ENCODE results near the gene NUBPL.
"Not testable (repeated sequence)": the region's sequence is repeated elsewhere in the genome, so short reads cannot be mapped to it uniquely, and the experiment has no call there.

Gene NUBPL

DNA sequence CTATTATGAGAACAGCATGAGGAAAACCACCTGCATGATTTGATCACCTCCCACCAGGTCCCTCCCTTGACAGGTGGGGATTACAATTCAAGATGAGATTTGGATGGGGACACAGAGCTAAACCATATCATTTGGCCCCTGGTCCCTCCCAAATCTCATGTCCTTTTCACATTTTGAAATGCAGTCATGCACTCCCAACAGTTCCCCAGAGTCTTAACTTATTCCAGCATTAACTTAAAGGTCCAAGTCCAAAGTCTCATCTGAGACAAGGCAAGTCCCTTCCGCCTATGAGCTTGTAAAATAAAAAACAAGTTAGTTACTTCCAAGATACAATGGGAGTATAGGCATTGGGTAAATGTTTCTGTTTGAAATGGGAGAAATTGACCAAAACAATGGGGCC is 189.8 kb downstream of the NUBPL start:
- not testable (repeated sequence) for DNase-seq

DNA sequence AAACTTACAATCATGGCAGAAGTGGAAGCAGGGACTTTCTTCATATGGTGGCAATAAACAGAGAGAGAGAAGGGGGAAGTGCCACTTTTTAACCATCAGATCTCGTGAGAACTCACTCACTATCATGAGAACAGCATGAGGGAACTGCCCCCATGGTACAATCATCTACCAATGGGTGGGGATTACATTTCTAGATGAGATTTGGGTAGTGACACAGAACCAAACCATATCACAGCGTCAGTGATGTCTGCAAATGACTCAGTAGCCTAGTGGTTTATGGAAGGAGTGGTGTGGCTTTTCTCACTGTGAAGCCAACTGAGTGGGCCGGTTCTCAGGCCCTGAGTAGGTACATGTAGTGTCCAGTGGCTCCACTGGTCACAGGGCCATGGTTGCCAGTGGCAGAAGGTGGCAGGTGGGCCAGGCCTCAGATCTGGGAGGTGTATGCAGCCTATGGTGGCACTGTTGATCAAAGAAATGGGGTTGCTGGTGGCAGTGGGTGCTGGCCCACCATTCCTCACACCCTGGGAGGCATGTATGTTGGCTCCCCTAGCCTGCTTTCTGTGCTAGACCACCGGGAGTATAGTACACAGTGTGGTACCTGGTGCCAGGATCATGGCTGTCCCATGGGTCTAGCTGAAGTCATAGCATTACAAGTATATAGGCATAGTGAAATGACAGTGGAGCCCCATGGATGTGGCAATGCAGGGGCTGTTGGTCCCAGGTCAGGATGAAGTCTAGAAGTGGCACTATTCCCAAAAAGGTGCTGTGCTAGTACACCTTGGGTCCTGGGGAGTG is 191.9 kb downstream of the NUBPL start:
- no peak for DNase-seq

DNA sequence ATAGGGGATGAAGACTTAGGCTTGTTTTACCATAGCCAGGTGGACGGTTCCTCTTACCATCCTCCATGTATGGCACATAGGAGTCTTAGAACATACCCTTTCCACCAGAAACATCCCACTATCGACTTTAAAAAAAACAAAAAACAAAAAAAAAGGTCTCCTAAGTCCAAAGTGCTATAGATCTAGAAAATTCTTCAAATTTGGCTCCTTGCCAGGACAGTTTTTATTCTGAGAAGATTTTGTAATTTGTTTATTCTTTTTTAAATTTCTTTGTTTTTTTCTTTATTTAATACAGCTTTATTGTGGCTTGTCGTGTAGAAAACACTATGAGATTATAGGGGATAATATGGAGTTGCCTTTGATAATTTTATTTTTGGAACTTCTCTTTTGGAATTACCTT is 197.7 kb downstream of the NUBPL start:
- no peak for DNase-seq

DNA sequence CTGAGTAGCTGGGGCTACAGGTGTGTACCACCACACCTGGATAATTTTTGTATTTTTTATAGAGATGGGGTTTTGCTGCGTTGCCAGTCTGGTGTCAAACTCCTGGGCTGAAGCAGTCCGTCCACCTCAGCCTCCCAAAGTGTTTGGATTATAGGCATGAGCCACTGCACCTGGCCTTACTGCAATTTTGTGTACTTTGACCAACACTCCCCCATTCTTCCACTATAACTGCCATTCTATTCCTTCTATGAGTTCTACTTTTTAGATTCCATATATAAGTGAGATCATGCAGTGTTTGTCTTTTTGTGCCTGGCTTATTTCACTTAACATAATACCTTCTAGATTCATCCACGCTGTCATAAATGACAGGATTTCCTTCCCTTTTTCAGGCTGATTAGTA is 199.1 kb downstream of the NUBPL start:
- no peak for DNase-seq

DNA sequence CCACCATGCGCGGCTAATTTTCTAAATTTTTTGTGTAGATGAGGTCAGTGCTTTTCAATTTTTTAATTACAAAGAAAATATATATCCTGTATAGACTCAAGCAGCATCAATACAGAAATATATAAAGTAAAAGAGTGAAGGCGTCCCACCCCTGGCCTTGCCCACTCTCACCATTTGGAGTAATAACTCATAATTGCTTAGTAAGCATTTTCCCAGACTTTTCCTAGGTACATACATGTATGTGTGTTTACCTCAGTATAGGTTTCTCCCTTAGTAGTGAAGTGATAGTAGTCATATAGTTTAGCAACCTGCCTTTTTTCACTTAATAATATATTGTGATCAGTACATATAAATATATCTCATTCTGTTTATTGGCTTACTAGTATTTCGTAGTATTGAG is 200.1 kb downstream of the NUBPL start:
- no peak for DNase-seq

DNA sequence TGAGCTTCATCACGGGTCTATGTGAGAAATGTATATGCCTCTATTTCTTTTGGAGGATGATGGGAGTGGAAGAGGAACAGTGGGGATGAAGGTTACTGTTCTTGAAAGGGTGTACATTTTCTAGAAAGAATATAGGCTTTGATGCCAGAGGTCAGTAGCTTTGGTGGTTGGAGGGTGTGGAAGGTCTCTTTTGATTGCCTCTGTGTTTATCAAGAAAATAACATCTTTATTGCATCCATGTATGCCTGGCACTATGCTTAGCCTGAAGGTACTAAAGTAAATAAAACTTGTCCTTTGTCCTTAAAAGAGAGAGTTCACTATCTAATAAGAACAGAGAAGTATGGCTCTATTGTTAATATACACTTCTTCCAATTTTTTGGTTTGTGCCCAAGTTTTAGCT is 201.8 kb downstream of the NUBPL start:
- no peak for DNase-seq

DNA sequence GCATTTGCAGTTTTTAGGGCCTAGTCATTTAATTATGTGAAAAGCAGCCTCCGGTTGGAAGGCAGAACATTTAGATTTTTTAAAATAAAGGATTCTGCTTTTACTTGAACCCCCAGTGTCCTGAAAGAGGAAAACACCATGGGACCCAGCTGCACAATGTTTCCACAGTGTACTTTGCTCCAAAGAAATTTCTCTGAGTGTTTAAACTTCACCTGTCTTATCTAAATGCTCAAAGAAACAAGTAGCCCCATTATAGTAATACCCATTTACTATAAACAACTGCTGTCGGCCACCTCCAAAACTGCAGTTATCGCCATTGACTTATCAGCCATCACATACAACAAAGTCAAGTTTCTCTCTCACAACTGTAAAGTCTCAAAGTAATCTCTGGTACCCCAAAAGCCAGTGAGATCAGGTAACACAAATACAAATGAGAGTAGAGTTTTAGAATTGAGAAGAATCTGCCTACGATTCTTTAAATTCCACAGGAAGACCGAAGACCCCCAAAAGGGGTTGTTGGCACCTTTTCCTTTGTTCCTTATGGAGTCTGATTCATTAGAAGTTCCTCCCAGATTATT is 205.2 kb downstream of the NUBPL start:
- DNase-seq: no peak

DNA sequence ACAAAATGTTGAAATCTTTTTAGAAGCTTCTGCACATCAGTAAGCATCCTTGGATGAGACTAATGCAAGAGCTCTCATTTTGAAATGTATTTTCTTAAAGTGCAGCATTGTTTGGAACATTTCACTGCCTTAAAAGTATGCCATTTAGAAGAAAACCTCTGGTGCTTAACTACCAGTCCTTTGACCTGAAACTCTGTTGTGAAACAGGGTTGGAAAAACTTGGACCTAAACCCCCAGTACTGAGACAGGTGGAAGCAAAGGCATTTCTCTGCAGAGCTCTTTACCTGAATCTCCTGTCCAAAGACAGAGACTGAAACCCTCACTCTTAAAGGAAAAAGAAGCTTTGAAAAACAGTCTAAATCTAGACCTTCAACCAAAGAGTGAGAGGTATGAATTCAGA is 207.2 kb downstream of the NUBPL start:
- no peak for DNase-seq

DNA sequence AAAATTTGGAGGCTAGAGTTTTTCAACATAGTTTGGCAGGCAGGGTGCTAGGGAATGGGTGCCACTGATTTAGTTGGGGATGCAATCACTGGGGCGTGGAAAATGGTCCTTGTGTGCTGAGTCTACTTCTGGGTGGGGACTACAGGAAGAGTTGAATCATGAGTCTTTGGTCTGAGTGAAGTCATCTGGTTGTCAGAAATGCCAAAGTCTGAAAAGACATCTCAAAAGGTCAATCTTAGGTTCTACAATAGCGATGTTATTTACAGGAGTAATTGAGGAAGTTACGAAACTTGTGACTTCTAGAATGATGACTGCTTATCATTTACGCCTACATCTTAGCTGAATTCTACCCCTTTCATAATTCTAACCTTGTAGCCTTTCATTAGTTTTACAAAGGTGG is 209.1 kb downstream of the NUBPL start:
- no peak for DNase-seq

DNA sequence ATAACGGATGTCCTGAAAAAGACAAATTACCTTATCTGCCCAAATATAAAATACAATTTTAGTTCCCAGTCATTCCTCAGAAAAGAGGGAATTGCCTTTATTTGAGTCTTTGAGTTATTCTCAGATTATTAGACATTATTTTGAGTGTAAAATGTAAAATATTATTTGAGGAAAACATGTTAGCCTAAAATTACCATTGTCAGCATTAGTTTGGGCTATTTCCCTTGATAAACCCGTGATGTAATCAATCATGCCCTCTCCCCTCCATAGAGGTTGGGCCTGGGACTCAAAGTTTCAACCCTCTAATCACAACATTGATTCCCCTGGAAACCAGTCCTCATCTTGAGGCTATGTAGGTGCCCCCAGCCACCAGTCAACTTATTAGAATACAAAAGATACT is 213.4 kb downstream of the NUBPL start:
- DNase-seq: no peak

DNA sequence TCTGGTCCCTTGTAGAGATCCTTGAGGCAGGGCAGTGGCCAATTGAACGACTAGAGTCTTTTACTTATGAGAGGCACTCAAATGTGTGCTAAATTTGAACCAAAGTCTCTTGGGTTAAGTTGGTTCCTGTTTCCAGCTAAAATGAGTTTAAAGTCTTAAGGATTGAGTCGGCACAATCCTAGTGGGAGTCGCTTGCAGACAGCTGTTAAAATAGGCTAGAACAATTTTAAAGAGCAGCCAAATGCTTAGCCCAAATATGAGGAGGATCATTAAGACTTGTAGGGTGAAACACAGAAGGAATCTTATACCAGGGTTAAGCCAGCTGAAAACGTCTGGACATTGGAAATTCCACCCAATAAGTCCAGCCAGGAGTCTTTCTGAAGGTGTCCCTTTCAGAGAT is 216.1 kb downstream of the NUBPL start:
- DNase-seq: no peak

DNA sequence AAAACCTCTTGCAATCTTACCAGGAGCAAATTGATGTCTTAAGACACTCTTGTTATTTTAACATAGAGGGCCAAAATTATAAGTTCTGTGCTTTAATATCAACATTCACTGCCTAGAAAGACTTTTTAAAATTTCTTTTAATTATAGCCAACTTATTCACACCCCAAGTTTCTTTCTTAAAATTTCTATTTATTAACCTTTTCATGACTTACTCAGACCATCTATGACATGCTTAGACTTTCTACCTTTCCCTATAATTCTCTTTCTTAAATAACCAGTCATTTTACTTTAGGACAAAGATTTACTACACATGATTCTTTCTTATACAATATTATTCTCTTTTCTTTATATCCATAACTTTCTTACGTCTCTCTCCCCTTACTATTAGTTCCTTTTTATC is 220.4 kb downstream of the NUBPL start:
- no peak for DNase-seq

DNA sequence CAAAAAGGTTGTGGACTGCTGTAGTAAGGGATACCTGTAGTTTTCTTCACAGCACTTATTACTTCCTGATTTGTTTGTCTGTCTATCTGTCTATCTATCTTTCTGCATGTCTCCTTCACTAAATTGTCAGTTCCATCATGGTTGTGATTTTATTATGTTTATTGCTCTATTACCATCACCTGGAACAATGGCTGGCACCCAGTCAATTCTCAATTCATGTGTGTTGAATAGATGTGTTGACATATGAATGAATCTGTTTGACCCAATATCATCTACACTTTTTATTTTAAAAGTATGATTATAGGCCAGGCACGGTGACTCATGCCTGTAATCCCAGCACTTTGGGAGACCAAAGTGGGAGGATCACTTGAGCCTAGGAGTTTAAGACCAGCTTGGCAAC is 224.4 kb downstream of the NUBPL start:
- no peak for DNase-seq

DNA sequence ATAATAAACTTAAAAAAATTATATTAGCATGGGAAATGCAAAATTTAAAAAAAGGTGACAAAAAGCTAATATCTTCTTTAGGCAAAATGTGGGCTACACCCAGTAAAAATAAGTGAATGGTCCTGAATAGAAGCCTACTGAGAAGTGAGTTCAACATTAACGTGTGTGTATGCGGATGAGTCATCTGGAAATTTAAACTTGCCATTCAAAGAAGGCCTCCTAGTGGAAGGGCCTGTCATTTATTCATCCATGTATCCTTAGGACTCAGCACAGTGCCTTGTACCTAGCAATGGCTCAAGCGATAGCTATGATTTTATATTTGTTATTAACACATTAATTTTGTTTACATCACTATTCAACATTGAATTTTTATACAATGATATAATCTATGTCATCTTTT is 226.2 kb downstream of the NUBPL start:
- DNase-seq: no peak

DNA sequence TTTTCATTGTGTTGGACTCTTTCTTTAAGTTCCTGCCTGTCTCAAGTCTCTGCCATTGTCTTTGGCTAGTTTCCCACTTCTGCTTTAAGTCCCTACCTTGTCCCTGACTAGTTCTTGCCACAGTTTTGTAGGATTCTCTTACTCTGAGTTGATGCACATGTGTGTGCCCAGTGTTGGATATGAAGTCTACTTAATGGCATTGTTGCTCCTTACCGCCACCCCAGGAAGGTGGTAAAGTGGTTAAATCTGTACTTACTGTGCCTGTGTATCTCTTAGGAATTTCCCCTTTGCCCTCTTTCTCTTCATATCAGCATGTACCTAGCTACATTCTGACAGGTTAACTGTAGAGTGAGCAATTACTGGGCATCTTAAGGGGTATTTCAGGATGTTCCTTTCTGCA is 227.1 kb downstream of the NUBPL start:
- DNase-seq: no peak

DNA sequence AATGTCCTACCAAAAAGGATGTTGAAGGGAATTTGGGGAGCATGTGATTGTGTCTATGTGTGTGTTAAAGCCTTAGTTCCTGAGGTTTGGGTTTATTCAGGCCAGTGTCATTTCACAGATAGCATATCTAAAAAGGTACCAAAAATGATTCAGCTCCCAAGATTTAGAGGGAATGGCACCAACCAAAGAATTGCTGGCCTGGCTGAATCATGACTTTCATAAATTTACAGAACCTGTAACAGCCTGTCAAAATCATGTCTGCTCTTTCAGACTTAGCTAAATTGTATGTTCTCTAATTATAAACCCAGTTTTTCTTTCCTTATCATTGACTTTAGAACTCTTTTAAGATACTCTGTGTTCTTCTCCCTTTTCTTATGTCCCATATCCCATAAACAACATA is 231.5 kb downstream of the NUBPL start:
- DNase-seq: no peak

DNA sequence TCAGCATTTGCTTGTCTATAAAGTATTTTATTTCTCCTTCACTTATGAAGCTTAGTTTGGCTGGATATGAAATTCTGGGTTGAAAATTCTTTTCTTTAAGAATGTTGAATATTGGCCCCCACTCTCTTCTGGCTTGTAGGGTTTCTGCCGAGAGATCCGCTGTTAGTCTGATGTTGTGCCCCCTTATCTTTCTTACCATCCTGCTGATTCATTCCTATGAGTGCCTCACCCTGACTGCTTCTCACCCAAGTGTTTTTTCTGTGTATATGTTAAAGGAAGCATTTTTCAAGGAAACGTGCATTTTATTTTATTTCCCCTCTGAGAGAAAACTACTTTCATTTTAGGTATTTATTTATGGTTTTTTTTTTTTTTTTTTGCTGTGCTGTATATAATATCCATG is 236.7 kb downstream of the NUBPL start:
- not testable (repeated sequence) for DNase-seq

DNA sequence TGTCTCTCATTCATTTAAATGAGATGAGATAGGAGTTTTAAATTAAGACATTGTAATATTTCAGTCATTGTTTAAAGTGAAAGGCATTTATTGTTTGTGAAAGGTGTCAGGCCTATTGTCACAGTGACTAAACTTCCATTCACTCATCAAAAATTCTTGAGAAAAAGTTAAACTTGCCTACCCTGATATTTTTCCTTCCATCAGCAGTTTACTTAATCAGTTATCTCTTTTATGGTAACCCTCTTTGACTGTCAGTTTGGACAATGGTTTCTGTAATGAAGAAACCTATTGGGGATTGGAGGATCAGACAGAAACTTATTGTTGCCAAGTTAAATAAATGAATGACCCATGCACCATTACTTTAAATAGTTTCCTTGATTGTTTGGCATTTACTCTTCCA is 241.6 kb downstream of the NUBPL start:
- no peak for DNase-seq

DNA sequence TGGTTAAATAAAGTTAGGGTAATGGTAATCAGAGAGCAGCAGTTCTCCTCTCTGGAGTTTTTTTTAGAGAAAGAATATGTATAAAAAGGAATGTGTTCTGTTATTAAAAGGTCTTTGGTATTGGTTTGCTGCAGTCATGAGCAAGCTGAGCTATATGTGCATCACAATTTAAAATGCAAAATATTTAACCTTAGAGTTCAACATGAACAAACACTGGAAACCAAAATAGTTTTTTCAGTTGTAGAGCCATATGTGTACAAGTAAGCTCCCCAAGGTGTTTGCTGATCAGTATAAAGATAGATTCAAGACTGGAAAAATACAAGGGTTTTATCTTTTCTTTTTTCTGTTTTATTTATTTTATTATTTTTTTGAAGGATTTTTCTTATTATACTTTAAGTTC is 245.0 kb downstream of the NUBPL start:
- DNase-seq: no peak

DNA sequence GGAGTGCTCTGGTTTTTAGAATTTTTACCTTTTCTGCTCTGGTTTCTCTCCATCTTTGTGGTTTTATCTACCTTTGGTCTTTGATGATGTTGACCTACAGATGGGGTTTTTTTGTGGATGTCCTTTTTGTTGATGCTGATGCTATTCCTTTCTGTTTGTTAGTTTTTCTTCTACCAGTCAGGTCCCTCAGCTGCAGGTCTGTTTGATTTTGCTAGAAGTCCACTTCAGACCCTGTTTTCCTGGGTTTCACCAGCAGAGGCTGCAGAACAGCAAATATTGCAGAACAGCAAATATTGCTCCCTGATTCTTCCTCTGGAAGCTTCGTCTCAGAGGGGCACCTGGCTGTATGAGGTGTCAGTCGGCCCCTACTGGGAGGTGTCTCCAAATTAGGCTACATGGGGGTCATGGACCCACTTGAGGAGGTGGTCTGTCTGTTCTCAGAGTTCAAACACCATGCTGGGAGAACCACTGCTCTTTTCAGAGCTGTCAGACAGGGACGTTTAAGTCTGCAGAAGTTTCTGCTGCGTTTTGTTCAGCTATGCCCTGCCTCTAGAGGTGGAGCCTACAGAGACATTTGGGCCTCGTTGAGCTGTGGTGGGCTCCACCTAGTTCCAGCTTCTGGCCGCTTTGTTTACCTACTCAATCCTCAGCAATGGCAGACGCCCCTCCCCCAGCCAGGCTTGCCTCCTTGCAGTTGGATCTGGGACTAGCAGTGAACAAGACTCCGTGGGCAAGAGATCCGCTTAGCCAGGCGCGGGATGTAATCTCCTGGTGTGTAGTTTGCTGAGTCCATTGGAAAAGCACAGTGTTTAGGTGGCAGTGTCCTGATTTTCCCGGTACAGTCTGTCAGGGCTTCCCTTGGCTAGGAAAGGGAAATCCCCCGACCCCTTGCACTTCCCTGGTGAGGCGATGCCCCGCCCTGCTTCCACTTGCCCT is 250.8 kb downstream of the NUBPL start:
- DNase-seq: not testable (repeated sequence)

DNA sequence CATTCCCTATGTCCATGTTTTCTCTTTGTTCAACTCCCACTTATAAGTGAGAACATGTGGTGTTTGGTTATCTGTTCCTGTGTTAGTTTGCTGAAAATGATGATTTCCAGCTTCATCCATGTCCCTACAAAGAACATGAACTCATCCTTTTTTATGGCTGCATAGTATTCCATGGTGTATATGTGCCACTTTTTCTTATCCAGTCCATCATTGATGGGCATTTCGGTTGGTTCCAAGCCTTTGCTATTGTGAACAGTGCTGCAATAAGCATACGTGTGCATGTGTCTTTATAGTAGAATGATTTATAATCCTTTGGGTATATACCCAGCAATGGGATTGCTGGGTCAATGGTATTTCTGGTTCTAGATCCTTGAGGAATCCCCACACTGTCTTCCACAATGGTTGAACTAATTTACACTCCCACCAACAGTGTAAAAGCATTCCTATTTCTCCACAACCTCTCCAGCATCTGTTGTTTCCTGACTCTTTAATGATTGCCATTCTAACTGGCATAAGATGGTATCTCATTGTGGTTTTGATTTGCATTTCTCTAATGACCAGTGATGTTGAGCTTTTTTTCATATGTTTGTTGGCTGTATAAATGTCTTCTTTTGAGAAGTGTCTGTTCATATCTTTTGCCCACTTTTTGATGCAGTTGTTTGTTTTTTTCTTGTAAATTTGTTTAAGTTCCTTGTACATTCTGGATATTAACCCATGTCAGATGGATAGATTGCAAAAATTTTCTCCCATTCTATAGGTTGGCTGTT is 252.7 kb downstream of the NUBPL start:
- DNase-seq: not testable (repeated sequence)

DNA sequence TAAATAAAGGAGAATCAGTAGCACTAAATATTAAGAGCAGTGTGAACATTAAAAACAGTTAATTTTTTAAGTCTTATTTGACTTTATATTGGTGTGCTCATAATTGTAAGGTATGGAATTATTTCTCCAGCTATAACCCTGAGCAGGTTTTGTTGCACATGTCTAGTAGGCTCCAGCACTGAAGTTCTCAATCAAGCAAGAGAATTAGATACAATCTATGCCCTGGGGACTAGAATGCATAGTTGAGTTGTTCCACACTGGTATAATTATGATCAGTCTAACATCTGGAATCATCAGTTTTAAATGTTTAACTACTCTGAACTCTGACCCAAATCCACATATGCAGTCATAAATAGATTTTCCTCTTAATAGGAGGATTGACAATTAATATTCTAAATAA is 258.1 kb downstream of the NUBPL start:
- DNase-seq: no peak

DNA sequence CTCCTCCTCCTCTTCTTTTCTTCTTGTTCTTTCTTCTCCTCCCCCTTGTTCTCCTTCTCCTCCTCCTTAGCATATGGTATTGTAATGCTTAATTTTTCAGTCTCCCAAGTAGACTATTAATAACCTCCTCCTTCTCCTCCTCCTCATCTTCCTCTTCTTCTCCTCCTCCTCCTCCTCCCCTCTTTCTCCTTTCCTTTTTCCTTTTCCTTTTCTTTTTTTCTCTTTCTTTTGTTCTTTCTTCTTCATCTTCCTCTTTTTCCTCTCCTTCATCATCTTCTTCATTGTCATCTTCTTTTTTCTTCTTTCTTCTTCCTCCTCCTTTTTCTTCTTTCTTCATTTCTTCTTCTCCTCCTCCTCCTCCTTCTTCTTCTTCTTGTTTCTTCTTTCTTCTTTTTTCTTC is 264.3 kb downstream of the NUBPL start:
- DNase-seq: no peak

Data from activated CD4-positive, CD25-positive, alpha-beta regulatory T cell (primary cell).